ENCODE results near the gene ENTPD1.

- no peak for TF ChIP-seq CTCF (IDR thresholded peaks at IDR 0.05 in 2 of 3, conservative IDR thresholded peaks at IDR 0.05 in 1 of 3; ENCODE audit: control insufficient read depth in 2 of 3, extremely low read depth in 1 of 3, insufficient read depth in 1 of 3, low read depth in 3 of 3, low read length in 3 of 3)
- no peak for TF ChIP-seq EZH2 (IDR thresholded peaks at IDR 0.05; ENCODE audit: borderline replicate concordance, control insufficient read depth, low read depth, low read length)
- TF ChIP-seq IRF5 (IDR thresholded peaks at IDR 0.05; ENCODE audit: borderline replicate concordance): no peak
- TF ChIP-seq ZNF274 (IDR thresholded peaks at IDR 0.05; ENCODE audit: insufficient read depth, insufficient read length): no peak
- TF ChIP-seq RCOR1 (conservative IDR thresholded peaks at IDR 0.05; ENCODE audit: low read depth, low read length): no peak
- TF ChIP-seq KDM1A (IDR thresholded peaks at IDR 0.05; ENCODE audit: borderline replicate concordance): no peak
- no peak for TF ChIP-seq PAX5 (IDR thresholded peaks at IDR 0.05; ENCODE audit: borderline replicate concordance, low read depth, low read length)
- no peak for TF ChIP-seq CEBPB (IDR thresholded peaks at IDR 0.05; ENCODE audit: borderline replicate concordance in 1 of 2, low read depth in 2 of 2, low read length in 2 of 2)
- TF ChIP-seq NR2C2 (IDR thresholded peaks at IDR 0.05; ENCODE audit: borderline replicate concordance, control insufficient read depth, insufficient read length, low read depth): no peak
- TF ChIP-seq USF1 (IDR thresholded peaks at IDR 0.05; ENCODE audit: borderline replicate concordance, extremely low read length, insufficient read depth, low read depth, low read length): no peak
Measured at GRCh38 chr10:95847007-95847406, 91.0 kb downstream of the ENTPD1 start.
